UCSD-AML1 (cell line): ENCODE data around the gene PRKAG1.

Source experiments
- DNase-seq: peaks from one replicate; lab custom pipeline; 2025; ENCODE audit not compliant: unreplicated experiment; lab: John Stamatoyannopoulos, UW

PRKAG1 gene

DNA sequence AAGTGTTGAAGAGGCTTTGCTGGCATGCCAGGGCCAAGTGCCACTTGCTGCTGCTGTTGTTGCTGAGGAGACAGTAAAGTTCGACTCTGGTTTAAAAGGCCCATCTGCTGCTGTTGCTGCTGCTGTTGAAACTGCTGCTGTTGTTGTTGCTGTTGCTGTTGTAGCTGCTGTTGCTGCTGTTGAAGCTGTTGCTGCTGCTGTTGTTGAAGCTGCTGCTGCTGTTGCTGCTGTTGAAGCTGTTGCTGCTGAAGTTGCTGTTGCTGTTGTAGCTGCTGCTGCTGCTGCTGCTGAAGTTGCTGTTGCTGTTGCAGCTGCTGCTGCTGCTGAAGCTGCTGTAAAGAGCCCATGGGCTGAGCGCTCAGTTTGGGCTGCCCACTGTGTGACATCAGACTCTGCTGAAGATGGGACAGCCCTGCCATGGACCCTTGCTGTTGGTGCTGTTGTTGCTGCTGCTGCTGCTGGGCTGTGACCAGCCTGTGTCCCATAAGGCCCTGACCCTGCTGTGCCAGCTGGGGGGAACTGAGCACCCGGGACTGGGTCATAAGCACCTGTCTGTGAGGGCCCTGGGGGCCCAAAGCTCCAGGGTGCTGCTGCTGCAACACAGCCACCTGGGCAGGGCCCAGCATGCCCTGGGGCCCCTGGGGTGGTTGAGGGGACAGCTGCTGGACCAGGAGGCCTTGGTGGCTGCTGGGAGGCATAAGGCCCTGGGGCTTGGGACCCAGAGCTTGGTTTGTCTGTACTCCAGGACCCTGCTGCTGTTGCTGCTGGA, 14.3 kb upstream of the PRKAG1 start:
- DNase-seq = no peak

DNA sequence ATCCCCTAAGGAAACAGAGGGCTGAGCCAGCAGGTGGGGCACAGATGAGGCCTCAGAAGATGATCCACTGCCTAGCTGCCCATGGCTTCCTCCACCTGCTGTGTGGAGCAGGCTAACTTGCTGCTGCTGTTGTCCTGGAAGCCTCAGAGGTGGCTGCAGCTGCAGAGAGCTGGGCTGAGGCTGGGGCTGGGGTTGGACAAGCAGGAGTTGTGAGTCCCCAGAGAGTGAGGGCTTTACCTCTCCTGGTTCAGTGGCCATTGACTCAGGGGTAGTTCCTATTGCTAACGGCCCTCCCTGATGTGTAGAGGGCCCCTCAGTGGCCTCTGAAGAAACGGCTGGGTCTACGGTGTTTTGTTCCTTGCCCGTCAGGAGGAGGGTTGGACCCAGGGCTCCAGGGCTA, 13.7 kb upstream of the PRKAG1 start:
- DNase-seq = no peak

DNA sequence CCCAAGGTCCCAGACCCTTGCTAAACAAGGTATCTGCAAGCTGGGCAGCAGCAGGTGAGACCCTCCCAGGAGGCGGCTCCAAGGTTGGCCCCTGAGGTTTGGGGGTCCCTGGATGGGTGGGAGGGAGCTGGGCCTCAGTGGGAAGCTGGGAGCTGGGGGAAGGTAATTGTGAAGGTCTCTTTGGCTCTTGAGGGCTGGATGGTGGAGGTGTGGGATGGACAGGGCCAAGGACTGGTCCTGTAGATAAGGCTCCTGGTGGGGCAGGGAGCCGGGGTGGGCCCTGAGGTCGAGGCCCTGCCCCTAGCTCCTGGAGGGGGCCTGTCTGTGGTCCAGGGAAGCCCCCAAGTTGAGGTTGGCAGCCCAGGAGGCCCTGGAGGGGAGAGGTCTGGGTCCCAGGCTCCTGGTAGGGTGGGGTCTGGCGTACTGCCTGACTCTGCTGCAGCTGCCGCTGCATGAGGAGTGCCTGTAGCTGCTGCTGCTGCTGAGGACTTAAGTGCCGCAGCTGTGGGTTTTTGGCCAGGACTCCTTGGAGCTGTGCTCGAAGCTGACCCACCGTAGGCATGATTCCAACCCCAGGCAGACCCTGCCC, 13.1 kb upstream of the PRKAG1 start:
- no peak for DNase-seq

DNA sequence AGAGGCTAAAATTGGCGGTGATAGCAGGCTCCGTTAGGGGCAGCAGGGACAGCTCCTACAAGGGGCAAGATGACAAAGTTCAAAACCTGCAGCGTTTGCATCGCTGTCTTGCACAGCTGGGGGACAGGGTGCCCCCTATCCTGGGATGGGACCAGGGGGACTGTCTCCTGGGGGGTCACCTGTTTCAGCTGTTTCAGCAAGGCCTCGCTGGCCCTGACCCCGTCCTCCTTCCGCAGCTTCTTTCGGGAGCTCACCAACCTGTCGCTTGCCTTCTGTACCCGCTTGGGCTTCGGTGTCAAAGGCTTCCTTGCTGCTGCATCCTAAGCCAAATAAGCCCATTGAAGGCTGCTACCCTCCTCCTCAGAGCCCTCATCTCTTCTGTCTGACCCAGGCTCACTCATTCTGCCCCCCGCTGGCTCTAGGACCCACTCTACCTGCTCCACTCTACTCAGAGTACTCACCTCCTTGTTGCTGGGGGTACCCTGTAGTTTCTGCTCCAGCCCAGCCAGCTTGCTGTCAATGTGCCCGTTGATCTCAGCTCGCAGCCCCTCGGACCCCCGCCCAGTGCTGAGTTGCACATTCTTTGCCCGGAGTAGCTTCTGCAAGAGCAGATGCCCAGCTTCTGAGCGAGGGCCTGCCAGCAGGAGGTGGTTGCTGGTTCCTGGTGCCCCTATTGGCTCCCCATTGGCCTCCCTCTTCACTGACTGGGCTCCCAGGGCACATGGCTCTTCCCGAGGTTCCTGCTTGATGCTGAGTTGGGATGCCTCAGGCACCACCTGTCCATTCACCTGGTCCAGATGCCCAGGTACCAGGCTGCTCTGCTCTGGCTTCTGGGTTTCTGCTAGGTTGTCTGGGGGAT, 12.4 kb upstream of the PRKAG1 start:
- no peak for DNase-seq

DNA sequence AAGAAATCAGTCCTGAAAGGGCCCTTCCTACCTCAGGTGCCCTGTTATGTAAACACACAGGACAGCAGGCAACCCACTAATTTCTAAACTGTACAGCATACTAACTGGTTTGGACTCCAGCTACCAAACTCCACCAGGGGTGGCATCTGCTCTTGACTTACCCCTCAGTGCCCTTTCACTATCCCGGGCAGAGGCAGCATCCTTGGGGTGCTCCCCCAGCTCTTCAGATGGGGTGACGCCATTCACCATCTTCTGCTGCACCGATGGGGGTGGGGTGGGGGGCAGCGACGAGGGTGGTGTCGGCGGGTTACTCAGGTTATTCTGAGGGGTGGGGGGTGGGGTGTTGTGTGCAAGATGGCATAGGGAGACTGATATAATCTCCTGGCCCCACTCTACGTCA, 11.5 kb upstream of the PRKAG1 start:
- DNase-seq = no peak

- no peak for DNase-seq
Measured at GRCh38 chr12:49028666-49029275, 10.2 kb upstream of the PRKAG1 start.

- DNase-seq = no peak
Measured at GRCh38 chr12:49027846-49028555, 9.4 kb upstream of the PRKAG1 start.

GRCh38 chr12:49026678-49027480, 8.3 kb upstream of the PRKAG1 start:
- no peak for DNase-seq

DNA sequence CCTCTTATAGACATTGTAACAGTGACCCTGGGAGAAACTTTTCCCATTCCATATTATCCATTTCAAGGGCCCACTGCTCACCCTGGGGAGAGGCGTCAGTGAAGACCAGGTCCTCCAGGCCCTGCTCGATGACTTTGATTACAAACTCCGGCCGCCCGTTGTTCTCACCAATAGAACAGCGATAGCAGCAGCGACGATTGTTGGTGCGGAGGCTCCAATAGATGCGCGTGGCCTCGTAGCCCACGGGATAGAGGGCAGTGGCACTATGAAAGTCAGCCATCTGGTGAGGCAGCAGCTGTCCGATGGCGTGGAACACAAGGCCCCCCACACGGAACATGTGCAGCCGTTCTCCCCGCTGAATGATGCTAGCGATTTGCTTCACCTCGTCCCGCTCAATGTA, 7.5 kb upstream of the PRKAG1 start:
- DNase-seq = no peak

DNA sequence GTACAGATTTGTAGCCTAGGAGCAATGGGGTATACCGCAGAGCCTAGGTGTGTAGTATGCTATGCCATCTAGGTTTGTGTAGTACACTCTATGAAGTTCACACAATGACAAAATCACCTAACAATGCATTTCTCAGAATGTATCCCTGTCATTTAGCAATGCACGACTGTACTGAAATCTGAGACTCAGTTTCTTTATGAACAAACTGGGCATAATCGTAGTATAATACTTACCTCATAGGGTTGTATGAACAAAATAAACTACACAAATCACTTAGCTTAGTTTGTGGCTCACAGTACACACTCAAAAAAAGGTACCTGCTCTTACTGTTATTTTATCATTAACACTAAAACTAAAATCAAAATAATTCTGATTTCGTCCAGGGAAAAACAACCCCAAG, 6.9 kb upstream of the PRKAG1 start:
- DNase-seq = no peak

DNA sequence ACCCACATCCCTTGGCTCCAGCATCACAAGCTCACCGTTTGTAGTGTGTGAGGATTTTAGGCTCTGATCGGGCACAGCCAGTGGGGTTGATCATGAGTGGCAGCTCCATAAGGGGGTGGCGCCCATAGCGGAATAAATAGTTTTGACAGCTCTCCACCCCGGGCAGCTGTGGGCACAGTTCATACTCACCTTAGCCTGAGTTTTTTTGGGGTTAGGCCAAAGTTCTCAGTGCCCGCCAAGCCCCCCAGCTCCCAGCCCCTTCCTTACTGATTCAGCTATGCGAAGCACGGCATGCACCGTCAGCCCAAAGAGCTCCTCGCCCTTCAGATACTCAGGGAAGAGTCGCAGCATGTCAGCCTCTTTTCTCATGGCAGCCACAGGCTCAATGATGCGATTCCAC, 6.0 kb upstream of the PRKAG1 start:
- DNase-seq = no peak

DNA sequence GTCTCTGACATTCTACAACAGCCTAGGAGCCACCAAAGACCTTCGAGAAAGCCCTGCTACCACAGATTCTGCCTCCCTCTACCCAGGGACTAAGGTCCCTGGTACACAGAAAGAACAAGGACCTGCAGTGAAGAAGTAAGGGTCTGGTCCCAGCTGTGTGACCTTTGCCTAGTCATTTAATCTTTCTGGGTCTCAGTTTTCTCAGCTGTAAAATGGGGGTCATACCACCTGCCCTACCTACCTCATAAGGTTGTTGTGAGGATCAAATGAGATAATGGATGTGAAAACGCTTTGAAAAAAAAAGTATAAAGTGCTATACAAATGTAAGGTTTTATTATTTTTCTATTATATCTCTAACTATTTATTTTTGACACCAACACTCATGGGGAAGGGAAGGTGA, 5.2 kb upstream of the PRKAG1 start:
- DNase-seq = no peak

DNA sequence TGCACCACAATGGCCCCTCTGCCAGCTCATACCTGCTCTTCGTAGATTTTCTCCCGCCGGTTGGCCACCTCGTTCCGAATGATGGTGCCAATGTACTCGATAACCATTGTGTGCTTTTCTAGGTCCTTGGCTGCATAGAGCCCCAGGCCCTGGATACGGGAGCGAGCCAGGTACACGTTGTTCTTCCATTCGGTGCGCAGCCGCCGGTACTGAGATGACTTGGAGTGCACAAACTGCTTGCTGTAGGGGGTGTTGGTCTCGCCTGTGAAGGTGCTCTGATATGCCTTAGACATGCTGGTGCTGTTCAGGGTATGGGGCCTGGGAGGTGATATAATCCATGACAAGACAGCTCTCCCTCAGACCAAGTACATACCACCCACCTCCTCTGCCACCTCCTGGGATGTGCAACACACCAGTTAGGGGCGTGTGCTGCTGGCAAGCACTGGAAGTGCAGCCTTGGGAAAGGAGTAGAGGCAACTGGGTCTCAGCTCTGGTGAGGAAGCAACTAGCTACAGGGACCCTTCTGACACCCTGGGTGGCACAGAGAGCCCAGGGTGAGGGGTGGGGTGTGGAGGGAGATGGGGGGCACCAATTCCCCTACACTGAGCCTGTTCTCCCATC, 4.1 kb upstream of the PRKAG1 start:
- DNase-seq = no peak

DNA sequence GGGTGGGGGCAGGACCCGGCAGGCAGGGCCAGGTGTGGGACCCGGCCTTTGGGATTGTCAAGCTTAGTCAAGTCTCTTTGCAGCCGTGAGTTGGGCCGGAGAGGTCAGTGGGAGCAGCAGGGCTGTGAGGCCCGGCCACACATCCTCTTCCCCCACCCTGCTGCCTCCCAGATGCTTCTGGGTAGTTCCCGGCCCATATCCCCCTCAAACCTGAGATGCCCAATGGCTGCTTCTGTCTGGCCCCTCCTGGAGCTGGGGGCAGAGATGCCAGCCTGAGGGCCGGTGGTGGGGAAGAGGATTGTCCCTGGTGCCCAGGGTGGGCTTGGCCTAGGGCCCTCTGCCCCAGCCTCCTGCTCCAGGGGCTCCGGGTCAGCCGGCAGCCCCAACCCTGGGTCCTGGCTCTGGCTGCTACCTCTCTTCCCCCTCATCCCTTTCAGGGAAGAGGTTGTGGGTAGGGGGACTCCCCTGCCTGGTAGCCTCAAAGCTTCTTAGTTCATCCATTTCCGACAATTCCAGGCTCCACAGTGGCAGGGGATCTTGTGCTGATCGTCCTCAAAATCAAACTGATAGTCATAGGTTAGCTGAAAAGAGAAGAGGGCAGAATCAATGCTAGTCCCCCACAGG, 2.8 kb upstream of the PRKAG1 start:
- no peak for DNase-seq

DNA sequence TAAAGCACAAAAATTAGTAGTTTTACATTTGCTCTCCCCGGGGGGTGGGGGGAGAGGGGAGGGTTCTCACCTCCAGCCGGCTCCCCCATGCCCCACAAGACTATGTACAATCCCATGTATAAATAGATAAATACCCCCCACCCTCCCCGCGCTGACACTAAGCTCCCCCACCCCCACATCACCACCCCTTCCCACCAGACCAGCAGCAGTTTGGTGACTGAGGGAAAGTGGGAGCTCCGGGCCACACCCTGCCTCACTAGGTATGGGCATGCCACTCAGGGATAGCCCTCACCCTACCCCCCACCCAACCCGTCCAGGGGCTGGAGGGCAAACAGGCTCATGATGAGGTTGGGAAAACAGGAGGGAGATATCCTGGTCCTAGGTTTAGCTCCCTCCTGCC, 1.9 kb upstream of the PRKAG1 start:
- no peak for DNase-seq

- DNase-seq = peak; percentile 71
Measured at GRCh38 chr12:49019443-49020324, 1.1 kb upstream of the PRKAG1 start.

DNA sequence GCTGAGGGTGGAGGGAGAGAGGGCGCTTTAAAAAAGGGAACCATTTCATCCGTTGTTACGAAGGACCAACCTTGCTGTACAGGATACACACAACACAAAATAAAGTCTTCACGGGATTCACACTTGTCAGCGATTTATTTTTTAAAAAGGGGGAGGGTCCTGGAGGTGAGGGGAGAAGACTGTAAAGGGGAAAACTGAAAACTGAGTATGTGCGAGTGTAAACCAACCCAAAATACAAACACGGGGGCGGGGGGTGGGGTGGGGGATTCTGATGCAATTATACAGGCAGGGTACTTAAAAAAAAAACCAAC, 499 bp upstream of the PRKAG1 start:
- no peak for DNase-seq

GRCh38 chr12:49017891-49018260, 700 bp downstream of the PRKAG1 start:
- DNase-seq = peak; percentile 65

GRCh38 chr12:49015196-49015595, 3.4 kb downstream of the PRKAG1 start:
- DNase-seq = no peak
